Activated CD4-positive, alpha-beta T cell treated with anti-CD3 and anti-CD28 coated beads for 24 hours (primary cell): ENCODE results near the gene CBLB.
"Not testable (repeated sequence)": the region's sequence is repeated elsewhere in the genome, so short reads cannot be mapped to it uniquely, and the experiment has no call there.

ENCODE experiments used
- DNase-seq, 2 donors: peaks; one replicate each; pipeline ENCODE4 v3.0.0-alpha.2; 2020; ENCODE audit warnings: low read depth in 2 of 2

The CBLB gene

DNA sequence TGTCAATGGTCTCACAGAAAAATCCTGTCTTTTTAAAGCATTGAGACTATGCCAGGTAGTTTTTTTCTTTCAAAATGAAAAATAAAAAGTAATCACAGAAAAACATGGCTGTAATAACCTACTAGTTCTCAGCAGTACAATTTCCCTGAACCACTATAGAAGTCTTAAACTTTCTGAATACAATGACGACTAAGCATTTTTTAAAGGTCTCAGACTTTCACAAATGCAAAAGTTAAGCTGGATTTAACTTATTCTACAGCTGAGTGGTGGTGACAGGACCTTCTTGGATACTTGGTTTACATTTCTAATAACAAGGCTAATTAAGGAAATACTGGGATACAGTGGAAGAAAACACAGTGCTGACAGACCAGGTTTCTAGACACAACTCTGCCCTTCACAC, 81.8 kb downstream of the CBLB start:
- no peak for DNase-seq

DNA sequence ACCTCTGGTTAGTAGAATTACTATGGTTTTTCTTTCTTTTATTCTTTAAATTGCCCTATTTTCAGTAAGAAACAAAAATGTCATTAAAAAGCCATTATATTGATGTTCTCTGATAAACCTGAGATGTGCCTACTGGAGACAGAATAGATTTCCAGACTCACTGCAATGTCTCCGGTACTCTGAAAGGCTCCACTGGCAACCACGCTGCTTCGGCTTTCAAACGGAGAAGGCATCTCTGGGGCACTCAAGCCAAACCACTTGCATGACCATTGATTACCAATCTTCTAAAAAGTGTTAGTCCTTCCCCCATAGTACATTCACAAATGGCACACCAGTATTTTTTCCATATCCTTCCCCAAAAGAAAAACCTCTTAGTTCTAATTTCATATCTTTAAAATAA, 82.6 kb downstream of the CBLB start:
- no peak for DNase-seq

DNA sequence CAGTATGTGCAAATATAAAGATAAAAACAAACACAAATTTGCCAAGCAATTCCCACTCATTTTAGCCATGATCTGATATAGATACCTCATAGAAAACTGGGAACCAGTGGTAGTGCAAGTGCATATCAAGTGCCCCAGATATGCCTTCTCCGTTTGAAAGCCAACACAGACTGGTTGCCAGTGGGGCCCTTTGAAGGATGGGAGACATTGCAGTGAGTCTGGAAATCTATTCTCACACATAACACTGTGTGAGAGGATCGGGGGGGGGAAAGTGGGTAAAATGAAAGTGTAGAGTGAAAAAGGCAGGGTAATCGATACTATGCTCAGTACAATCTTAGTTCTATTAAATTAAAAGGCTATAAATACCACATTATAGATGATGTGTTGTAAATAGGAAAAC, 83.0 kb downstream of the CBLB start:
- DNase-seq = no peak

DNA sequence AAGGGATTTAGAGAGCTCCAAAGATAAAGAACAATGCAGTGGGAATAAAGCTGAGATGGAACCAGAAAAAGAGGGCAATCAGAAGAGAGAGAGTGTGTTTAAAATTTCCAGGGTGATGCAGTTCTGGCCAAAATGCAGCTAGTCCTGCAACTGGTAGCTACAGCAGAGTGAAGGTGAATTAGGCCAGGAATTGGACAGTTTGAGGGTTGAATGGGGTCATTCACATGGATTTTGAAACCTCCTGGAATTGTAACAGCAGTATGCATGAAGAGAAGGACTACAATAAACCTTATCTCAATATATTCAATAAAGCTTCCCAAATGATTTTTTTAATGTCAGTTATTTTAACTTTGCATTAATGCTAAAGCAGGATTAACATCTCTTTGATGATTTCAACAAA, 85.2 kb downstream of the CBLB start:
- no peak for DNase-seq

DNA sequence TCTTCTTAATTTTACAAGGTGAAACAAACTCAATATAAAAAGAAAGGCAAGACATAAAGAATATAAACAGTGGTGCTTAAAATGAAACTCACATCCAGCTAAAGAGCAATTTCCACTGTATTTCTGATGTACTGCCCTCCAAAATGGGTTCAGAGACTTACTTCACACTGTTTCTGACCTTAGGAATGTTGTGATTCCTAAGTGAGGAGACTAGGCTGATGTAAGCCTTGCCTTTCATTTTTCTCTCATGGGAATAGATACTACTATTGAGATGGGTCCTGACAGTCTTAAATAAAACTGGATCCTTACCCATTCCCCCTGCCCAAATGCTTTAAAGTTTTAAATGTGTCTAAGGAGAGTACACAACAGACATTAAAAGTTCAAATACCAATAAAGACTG, 86.9 kb downstream of the CBLB start:
- DNase-seq = no peak

DNA sequence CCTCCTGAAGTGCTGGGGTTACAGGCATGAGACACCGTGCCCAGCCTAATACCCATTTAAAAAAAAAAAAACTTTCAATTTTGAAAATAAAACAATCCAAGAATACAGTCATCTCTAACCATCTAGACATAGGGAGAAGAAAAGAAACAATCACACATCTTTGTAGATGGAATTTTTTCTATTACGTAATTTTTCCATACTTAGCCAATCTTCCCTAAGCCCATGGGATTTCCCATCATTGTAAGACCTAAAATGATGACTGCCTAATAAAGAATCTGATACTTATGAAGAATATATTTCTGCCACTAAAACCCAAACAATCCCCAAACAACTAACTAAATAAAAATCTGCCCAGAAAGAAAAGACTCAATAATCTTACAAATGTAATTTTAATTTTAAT, 88.7 kb downstream of the CBLB start:
- no peak for DNase-seq

DNA sequence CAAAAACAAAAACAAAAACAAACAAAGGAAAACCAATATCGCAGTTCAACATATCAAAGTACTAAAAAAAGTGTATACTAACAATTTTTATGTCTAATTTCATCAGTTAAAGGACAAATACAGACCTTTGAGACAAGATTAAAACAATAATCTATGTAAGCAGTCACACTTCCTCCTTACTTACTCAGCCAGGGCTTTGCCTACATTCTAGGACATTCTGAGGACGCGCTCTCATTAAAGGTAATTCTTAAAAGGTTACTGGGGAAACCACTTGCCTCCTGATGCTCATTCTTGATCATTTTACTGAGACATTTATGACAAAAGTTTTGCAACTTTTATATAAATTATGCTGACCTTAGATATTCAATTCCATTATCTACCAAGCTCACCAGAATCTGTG, 93.4 kb downstream of the CBLB start:
- no peak for DNase-seq

DNA sequence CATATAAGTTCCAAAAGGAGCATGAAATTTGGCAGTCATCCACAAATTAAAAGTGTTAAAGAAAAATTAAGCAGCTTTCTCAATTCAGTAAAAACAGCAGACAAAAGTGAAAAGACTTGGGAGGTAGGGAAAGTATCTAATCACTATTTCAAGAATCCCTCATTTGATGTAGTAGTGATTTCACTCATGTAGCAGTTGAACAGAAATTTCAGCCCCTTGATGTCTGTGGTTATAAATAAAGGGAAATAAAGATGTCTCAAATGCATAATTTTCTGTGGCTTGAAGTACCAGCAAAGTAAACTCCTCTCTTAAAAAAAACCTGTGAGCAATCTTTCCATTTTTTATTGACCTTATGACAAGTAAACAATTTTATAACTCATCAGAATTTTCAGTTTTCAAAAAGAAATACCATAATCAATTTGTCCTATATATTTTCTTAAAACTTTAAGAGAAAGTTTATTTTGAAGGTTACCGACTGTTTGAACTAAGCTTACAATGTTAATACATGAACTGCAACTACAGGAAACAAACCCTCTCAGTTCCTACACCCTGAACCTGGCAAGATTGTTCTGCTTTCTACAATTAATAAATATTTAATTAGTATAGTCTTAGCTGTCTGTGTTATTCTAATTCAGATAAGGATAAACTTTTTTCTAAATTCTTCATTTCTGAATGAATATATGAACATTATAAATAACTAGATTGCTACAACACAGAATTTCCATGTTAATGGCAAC, 94.2 kb downstream of the CBLB start:
- DNase-seq = no peak

DNA sequence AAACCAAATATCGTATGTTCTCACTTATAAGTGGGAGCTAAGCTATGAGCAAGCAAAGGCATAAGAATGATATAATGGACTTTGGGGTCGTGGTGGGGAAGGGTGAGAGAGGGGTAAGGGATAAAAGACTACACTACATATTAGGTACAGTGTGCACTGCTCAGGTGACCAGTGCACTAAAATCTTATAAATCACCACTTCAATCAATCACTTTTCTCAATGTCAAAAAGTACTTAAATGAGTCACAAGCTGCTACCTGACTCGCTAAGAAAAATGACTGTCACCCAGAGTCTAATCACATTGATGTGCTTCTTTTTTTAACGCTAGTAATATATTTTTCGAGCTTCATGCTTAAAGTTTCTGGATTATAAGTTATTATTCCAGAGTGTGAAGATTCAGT, 95.5 kb downstream of the CBLB start:
- DNase-seq = no peak

DNA sequence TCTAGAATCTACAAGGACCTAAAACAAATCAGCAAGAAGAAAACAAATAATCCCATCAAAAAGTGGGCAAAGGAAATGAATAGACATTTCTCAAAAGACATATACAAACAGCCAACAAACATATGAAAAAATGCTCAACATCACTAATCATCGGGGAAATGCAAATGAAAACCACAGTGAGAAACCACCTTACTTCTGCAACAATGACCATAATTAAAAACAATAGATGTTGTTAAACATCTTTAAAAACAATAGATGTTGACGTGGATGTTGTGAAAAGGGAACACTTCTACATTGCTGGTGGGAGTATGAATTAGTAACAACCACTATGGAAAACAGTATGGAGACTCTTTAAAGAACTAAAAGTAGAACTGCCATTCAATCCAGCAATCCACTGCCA, 96.2 kb downstream of the CBLB start:
- no peak for DNase-seq

DNA sequence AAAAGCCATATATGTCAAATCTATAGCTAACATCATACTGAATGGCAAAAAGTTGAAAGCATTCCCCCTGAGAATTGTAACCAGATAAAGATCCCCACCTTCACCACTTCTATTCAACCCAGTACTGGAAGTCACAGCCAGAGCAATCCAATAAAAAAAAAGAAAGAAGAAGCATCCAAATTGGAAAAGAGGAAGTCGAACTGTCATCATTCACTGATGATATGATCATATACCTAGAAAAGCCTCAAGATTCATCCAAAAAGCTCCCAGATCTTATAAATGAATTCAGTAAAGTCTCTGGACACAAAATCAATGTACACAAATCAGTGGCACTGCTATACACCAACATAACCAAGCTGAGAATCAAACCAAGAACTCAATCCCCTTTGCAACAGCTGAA, 97.4 kb downstream of the CBLB start:
- no peak for DNase-seq

DNA sequence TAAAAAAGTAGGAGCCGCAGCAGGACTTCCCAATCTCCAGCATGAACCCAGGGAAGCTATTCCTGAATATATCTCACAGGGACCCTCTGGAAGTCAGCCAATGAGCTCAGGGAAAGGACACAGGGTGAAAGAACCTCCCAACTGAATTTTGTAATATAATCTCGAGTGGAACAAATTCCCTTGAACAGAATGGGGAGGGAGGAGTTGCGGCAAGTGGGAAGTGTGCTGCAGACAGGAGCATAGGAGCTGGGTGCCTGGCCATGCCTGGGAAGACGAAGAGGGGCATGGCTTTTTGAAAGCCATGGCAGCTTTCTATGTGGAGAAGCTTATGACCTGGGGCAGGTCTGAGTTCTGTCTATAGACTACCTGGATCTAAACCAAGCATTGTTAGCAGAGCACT, 98.4 kb downstream of the CBLB start:
- DNase-seq = no peak

DNA sequence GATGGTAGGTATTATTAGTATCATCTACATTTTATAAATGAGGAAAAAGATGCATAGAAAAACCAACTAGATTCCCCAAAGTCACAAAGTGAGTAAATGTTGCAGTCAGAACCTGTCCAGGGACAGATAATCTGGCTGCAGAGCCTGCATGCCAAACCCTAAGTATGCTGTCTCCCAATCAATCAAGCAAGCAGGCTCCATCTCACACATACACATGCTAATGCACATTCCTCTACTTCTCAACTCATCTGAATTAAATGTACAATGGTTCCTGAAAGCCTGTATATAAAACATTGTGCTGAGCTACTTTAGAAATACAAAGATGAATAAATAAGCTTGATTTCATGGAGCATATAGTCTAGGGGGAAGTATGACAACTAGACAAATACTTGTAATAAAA, 101.0 kb downstream of the CBLB start:
- DNase-seq = no peak

DNA sequence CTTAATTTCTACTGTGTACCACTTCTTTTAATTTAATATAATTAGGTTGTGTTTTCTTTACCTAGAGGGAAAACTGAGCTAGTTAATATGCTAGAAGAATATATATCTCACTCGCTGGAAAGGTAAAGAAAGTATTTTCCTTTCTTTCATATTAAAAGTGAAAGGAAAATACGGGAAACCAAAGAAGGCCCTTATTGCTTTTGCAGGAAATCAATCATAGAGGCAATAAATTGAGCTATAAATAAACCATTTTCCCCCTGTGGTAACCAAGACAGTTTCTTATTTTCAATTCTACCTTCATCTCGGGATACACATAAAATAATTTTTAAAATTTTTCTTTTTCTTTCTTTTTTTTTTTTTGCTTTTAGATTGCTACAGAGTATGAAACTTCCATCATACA, 101.6 kb downstream of the CBLB start:
- DNase-seq = no peak

DNA sequence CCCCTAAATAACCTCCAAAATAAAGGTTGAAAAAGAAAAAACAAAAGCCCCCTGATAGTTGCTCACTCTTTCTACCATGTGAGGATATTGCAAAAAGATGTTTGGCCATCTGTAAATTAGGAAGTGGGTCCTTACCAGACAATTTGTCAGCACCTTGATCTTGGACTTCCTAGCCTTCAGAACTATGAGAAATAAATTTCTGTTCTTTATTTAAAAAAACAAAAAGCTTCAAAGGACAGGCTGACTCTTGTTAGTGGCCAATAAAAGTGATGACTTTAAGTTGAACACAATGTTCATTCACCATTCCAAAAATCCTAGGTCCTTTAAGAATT, 103.5 kb downstream of the CBLB start:
- no peak for DNase-seq

DNA sequence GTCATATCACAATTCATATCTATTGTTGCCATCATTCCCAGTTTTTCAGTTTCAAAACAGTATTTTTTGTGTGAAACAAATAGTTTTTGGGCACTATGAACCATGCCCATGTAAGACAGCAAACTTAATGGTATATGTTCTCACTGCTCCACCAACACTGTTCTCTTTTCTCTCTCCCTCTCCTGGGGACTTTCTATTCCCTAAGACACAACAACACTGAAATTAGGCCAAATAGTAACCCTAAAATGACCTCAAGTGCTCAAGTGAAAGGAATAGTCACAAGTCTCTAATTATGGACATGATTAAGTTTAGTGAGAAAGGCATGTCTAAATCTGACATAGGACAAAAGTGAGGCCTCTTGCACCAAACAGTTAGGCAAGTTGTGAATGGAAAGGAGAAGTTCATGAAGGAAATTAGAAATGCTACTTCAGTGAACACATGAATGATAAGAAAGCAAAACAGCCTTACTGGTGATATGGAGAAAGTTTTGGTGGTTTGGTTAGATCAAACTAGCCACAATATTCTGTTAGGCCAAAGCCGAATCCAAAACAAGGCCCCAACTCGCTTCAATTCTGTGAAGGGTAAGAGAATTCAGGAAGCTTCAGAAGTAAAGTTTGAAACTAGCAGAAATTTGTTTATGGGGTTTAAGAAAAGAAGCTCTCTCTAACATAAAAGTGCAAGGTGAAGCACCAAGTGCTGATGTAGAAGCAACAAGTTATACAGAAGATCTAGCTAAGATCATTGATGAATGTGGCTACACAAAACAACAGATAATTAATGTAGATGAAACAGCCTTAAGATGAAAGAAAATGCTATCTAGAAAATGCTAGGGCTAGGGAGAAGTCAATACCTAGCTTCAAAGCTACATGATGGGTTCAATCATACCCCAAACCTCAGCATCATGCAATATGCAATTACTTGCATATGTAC, 104.2 kb downstream of the CBLB start:
- DNase-seq = no peak

DNA sequence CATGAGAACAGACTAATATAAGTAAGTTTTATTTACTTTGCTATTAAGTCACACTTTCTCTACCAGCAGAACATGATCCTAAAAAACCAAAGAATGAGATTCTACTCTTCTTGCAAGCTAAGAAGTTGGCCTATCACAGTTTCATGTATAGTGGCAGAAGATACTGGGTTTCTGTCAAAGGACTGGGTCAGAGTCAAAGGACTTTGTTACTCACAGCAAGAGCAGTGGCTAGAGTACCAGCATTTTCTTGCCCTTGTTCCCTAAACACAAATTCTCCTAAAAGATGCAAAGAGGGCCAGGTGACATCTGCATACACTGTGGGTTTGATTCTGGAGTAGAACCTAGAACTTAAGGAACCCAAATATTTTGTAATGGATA, 105.2 kb downstream of the CBLB start:
- no peak for DNase-seq

DNA sequence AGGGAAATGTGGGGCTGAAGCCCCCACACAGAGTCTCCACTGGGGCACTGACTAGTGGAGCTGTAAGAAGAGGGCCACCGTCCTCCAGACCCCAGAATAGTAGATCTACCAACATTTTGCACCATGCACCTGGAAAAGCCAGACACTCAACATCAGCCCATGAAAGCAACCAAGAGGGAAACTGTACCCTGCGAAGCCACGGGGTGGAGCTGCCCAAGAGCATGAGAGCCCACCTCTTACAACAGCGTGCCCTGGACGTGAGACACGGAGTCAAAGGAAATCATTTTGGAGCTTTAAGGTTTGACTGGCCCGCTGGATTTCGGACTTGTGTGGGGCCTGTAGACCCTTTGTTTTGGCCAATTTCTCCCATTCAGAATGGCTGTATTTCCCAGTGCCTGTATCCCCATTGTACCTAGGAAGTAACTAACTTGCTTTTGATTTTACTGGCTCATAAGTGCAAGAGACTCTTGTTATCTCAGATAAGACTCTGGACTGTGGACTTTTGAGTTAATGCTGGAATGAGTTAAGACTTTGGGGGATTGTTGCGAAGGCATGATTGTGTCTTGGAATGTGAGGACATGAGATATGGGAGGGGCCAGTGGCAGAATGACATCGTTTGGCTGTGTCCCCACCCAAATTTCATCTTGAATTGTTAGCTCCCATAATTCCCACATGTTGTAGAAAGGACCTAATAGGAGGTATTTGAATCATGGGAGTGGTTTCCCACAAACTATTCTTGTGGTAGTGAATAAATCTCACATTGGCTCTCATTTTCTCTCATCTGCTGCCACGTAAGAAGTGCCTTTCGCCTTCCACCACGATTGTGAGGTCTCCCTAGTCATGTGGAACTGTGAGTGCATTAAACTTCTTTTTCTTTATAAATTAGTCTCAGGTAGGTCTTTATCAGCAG, 105.8 kb downstream of the CBLB start:
- DNase-seq = no peak

DNA sequence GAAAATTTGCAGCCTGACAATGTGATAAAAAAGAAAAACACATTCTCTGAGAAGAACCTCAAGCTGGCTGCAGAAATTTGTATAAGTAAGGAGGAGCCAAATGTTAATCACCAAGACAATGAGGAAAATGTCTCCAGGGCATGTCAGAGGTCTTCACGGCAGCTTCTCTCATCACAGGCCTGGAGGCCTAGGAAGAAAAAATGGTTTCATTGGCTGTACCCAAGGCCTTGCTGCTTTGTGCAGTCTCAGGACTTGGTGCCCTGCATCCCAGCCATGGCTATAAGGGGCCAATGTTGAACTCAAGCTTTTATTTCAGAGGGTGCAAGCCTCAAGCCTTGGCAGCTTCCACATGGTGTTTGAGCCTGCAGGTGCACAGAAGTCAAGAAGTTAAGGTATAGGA, 106.6 kb downstream of the CBLB start:
- not testable (repeated sequence) for DNase-seq

DNA sequence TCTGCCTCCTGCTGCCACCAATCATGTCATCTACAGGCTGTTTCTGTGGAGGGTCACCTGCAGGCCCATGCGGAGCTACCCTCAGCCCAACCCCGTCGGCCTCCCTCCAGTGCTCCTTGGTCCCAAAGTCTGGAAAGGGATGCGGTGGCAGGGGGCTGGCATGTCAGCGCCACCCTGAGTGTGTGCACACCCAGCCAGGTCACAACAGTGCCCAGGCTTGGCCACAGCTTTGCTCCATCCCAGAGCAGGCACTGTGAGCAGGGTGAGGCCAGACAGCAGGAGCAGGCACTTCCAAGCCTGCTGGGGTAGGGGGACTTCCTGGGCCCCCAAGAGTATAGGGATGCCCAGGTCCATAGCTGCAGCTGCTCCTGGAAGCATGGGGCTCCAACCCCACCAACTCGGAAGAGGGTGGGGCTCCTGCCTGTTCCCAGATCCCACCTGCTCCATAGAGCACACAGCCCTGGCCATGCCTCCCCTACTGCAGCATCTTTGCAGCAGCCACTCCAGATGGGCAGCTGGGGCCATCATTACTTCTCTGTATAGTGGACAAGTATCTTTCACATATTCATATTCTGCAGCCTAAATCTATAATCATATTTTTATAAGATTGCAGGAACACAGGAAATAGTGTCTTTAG, 109.3 kb downstream of the CBLB start:
- DNase-seq = no peak

DNA sequence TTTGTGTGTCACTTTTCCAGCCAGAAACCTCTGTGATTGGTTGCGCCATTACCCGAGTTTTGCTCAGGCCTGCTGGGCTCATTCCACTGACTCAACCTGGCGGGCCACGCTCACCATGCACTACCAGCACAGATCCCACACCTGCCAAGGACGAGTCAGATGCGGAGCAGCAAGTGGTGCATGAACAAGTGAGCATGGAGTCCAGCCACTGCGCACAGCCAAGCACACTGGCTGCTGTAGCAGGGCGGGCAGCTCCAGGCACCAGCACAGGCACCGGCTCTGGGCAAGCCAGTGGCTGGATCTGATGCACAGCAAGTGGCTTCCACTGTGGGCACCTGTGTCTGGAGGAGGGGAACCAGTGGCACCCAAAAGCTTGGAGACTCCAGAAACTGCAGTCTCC, 110.4 kb downstream of the CBLB start:
- no peak for DNase-seq
